ENCODE results near the gene CAMTA1. TPM values are rescaled to one million over a fixed set of nuclear protein-coding genes. Genes with fewer than 3 reads are reported as not detected.

Gene CAMTA1
- total RNA-seq, 1 donor from 2014 or later: 115 TPM

DNA sequence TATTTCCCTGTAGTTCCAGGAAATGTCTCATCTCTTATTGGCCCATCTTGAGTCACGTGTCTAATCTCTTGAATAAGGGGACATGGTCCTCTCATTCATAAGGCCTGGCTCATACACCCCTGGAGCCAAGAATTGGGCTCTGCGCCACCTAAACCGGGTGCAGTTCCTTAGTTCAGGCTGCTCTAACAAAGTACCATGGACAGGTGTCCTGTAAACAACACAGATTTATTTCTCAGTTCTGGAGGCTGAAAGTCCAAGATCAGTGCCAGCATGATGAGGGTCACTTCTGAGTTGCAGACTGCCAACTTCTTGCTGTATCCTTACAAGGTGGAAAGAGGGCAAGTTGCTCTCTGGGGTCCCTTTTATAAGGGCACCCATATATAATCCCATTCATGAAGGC, 925.6 kb downstream of the CAMTA1 start:
- DNase-seq: no peak

- no peak for DNase-seq
Observed at GRCh38 chr1:7712731-7713323, 927.6 kb downstream of the CAMTA1 start.

DNA sequence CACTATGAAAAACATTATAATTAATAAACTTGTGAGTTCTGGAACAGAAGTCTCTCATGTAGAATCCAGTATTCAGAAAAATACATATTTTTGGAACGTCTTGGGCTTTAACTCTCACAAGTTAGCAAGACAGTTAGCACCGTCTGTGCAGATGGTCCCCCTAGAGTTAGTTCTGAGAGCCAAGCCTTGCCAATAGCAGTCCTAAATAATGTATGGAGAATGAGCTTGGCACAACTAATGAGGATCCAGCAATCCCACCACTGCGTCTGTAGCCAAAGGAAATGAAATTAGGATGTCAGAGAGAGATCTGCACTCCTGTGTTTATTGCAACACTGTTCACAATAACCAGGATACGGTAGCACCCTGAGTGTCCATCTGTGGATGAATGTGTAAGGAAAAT, 931.3 kb downstream of the CAMTA1 start:
- DNase-seq: no peak

GRCh38 chr1:7717748-7718368, 932.6 kb downstream of the CAMTA1 start:
- no peak for DNase-seq

- no peak for DNase-seq
Observed at GRCh38 chr1:7719468-7720094, 934.3 kb downstream of the CAMTA1 start.

DNA sequence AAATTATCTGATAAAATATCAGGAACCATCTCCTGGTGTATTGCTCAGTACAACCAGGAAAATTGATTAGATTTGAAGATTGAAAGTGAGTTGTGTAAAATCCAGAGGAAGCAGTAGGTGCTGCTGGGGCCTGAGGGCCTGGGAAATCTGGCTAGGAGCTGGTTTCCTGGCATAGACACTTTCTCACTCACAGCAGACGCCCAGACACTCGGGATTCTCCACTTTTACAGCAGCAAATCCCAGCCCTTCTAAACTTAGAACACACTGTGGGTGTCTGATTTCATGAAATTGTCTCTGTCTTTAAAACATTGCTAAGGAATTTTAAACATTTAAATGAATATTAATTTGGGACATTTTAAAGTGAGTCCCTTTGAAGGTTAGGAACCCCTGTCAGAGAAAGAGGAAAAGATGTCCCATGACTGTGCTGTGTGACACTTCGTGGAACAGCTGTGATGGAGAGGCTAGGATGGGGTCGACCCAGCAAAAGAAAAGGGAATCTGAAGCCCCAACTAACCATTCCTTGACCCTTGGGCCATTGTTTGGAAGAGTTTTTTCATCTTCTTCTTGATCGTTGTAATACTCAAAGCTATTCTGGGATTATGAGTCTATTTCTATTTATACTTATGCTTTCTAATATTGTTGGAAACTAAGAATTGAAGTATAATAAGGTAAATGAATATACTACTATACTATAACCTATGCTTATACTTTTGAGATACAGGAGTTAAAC, 936.9 kb downstream of the CAMTA1 start:
- DNase-seq: no peak

DNA sequence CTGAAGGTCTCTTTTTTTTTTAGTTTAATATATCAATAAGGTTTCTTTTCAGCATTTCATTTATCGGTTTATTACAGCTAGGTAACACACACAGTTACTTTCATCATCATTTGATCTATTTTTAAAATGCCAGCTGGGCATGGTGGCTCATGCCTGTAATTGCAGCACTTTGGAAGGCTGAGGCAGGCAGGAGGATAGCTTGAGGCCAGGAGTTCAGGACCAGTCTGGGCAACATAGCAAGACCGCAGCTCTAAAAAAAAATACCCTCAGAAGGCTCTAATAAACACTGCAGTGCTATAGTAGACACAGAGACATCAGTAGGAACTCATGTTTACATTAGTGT, 937.4 kb downstream of the CAMTA1 start:
- DNase-seq: no peak

- DNase-seq: no peak
Observed at GRCh38 chr1:7726623-7727022, 941.4 kb downstream of the CAMTA1 start.

- DNase-seq: peak; percentile 46
Observed at GRCh38 chr1:7727809-7728471, 942.7 kb downstream of the CAMTA1 start.

DNA sequence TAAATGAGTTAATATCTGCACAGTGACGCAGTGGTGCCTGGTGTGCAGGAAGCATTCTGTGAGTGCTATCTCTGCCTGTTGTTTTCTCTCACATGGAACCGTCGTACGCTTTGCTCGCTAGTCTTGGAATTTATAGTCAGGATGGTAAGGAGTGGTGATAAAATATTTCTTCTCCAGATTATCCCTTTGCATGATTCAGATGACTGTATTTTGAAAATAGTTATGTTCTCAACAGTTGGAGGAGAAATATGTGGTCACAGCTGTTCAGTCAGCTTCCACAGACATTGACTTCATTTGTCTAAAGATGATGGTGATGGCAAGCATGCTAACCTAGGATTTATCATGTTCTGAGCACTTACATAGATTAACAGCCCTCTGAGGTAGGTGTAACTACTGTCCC, 944.5 kb downstream of the CAMTA1 start:
- no peak for DNase-seq

DNA sequence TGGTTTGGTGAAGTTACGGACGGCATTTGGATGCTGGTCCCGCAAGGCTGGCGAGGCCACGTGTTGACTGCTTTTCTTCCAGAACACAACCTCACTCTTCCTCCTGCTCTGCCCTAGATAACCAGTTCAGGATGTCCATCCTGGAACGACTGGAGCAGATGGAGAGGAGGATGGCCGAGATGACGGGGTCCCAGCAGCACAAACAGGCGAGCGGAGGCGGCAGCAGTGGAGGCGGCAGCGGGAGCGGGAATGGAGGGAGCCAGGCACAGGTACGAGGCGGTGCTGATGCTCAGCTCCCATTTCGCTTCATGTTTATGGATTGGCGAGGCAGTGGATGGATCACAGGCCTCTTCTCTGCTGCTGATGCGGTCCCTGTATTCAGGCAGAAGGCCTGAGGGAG, 947.1 kb downstream of the CAMTA1 start:
- DNase-seq: peak; percentile 32

DNA sequence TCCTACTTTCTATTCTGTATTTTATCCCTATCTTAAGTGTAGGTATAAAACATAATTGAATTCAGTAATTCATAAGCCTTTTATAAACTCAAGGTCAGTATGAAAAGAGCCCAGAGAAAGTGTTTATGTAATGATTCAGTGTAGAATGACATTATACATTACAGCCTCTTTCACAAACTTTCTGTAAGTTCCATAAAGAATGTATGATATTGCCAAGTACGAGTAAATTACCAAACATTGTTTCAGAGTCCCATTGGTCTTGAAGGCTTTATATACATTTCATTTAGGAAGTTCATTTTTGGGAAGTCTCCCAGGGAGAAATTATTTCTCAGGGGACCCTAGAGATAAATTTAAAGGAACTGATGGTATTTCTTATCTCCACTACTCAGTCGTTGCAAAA, 948.0 kb downstream of the CAMTA1 start:
- DNase-seq: no peak

- DNase-seq: no peak
Observed at GRCh38 chr1:7738044-7738443, 952.8 kb downstream of the CAMTA1 start.

GRCh38 chr1:7743346-7743745, 958.1 kb downstream of the CAMTA1 start:
- no peak for DNase-seq

DNA sequence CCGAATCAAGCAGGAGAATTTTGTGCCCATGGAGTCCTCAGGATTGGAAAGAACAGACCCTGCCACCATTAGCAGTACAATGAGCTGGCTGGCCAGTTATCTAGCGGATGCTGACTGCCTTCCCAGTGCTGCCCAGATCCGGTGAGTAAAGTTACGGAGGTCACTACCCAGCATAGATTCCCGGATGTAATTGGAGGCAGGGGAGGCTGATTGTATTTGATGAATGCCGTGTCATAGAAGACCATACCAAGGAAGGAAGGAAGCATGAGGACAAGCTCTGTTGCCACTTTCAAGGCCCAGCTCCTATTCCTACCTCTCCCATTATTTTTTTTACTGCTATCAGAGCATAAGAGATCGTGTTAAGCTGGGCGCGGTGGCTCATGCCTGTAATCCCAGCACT, 959.6 kb downstream of the CAMTA1 start:
- no peak for DNase-seq

- DNase-seq: no peak
Observed at GRCh38 chr1:7745783-7746182, 960.5 kb downstream of the CAMTA1 start.

GRCh38 chr1:7747605-7748004, 962.4 kb downstream of the CAMTA1 start:
- DNase-seq: no peak

DNA sequence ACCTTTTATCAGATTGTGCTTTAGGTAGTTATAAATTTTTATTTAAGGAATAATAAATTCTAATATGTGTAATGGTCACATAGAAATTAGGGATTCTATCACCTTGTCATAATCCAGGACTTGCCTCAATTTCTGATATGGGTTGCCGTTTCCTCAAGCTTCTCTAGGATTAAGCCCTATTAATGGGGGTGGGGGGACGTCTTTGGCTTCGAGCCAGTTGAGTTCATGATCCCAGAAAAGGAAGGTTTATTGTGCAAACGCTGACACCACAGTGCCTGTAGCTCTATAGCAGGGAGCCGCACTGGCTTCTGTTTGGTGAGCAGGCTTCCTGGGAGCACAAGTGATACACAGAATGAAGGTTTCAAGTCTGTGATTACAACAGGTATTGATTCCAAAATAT, 963.9 kb downstream of the CAMTA1 start:
- DNase-seq: no peak

DNA sequence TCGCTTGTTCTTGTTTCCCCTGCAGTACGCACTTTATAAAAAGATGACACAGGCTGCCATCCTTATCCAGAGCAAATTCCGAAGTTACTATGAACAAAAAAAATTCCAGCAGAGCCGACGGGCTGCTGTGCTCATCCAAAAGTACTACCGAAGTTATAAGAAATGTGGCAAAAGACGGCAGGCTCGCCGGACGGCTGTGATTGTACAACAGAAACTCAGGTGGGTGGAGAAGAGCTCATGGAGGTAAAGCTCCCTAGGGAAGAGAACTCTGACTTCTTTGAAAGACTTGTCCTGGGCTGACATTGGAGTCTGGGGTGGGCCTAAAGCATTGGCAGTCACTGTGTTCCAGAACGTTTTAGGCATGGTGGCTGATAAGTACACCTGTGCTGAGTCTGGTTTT, 965.9 kb downstream of the CAMTA1 start:
- no peak for DNase-seq

- DNase-seq: peak; percentile 41
Observed at GRCh38 chr1:7752512-7753417, 967.5 kb downstream of the CAMTA1 start.

DNA sequence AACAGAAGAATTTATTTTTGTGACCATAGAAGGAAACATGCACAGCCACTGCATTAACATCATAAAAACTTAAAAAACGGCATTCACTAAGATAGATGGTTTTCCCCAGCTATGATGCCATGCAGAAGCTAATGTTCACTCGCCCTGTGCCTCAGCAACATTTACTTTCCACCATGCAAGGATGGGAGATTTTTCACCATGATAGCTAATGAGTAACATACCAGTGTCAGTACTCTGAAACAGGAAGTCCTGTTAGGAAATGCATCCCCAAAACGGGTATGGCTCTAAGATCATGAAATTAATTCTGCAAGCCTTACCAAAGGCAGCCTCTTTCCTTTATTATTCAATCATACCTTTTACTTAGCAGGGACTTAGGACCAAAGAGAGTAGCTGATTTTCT, 968.4 kb downstream of the CAMTA1 start:
- DNase-seq: no peak

GRCh38 chr1:7754234-7754633, 969.0 kb downstream of the CAMTA1 start:
- no peak for DNase-seq

All from occipital lobe (tissue), 2 donors.